Activated gamma-delta T cell (primary cell): ENCODE measurements around the gene CBX7.

Source experiments
- DNase-seq: peaks from one replicate; lab custom pipeline; 2025; lab: John Stamatoyannopoulos, UW

CBX7 gene

GRCh38 chr22:39148026-39148726 lies 4.3 kb downstream of the CBX7 start:
- no peak for DNase-seq

- DNase-seq, result no peak
These were observed 5.0 kb downstream of the CBX7 start for GRCh38 chr22:39147335-39148025.

GRCh38 chr22:39146256-39147101 lies 6.0 kb downstream of the CBX7 start:
- DNase-seq, result no peak

- DNase-seq, result peak; percentile 31
These were observed 8.2 kb downstream of the CBX7 start for GRCh38 chr22:39144101-39144767.

GRCh38 chr22:39142088-39142680 lies 10.3 kb downstream of the CBX7 start:
- DNase-seq, result no peak

- no peak for DNase-seq
These were observed 12.5 kb downstream of the CBX7 start for GRCh38 chr22:39139933-39140332.

- DNase-seq, result no peak
These were observed 14.0 kb downstream of the CBX7 start for GRCh38 chr22:39138357-39138997.

GRCh38 chr22:39136317-39136716 lies 16.2 kb downstream of the CBX7 start:
- DNase-seq, result no peak

GRCh38 chr22:39135092-39135896 lies 17.2 kb downstream of the CBX7 start:
- no peak for DNase-seq

- DNase-seq, result no peak
These were observed 18.0 kb downstream of the CBX7 start for GRCh38 chr22:39134366-39135091.

GRCh38 chr22:39133871-39134270 lies 18.6 kb downstream of the CBX7 start:
- DNase-seq, result no peak

GRCh38 chr22:39132871-39133524 lies 19.5 kb downstream of the CBX7 start:
- DNase-seq, result no peak

- no peak for DNase-seq
These were observed 20.2 kb downstream of the CBX7 start for GRCh38 chr22:39132281-39132680.

GRCh38 chr22:39130892-39131855 lies 21.3 kb downstream of the CBX7 start:
- no peak for DNase-seq

- DNase-seq, result no peak
These were observed 22.3 kb downstream of the CBX7 start for GRCh38 chr22:39130152-39130704.

GRCh38 chr22:39129746-39130145 lies 22.7 kb downstream of the CBX7 start:
- DNase-seq, result no peak

GRCh38 chr22:39129081-39129480 lies 23.4 kb downstream of the CBX7 start:
- no peak for DNase-seq

- DNase-seq, result no peak
These were observed 24.0 kb downstream of the CBX7 start for GRCh38 chr22:39128508-39128907.
